UCSD-AML1 (cell line): ENCODE data around the gene CD200.
"Not testable (repeated sequence)": the region's sequence is repeated elsewhere in the genome, so short reads cannot be mapped to it uniquely, and the experiment has no call there.

Source experiments
- DNase-seq: peaks from one replicate; lab custom pipeline; 2025; ENCODE audit not compliant: unreplicated experiment; lab: John Stamatoyannopoulos, UW

Gene CD200

GRCh38 chr3:112384769-112385168 lies 51.8 kb downstream of the CD200 start:
- no peak for DNase-seq

GRCh38 chr3:112388972-112389371 lies 56.0 kb downstream of the CD200 start:
- DNase-seq: no peak

- DNase-seq: no peak
Observed at GRCh38 chr3:112389961-112390360, 57.0 kb downstream of the CD200 start.

GRCh38 chr3:112390783-112391641 lies 58.1 kb downstream of the CD200 start:
- no peak for DNase-seq

- no peak for DNase-seq
Observed at GRCh38 chr3:112391648-112392047, 58.7 kb downstream of the CD200 start.

GRCh38 chr3:112392393-112393359 lies 59.7 kb downstream of the CD200 start:
- DNase-seq: no peak

GRCh38 chr3:112393360-112393728 lies 60.4 kb downstream of the CD200 start:
- no peak for DNase-seq

GRCh38 chr3:112394003-112394640 lies 61.2 kb downstream of the CD200 start:
- DNase-seq: no peak

- no peak for DNase-seq
Observed at GRCh38 chr3:112395181-112395895, 62.4 kb downstream of the CD200 start.

- no peak for DNase-seq
Observed at GRCh38 chr3:112395896-112396290, 62.9 kb downstream of the CD200 start.

GRCh38 chr3:112397556-112397955 lies 64.6 kb downstream of the CD200 start:
- no peak for DNase-seq

GRCh38 chr3:112399064-112399463 lies 66.1 kb downstream of the CD200 start:
- no peak for DNase-seq

- DNase-seq: not testable (repeated sequence)
Observed at GRCh38 chr3:112399554-112399953, 66.6 kb downstream of the CD200 start.

- not testable (repeated sequence) for DNase-seq
Observed at GRCh38 chr3:112400317-112400716, 67.4 kb downstream of the CD200 start.

- DNase-seq: no peak
Observed at GRCh38 chr3:112401617-112402016, 68.7 kb downstream of the CD200 start.

- no peak for DNase-seq
Observed at GRCh38 chr3:112403103-112403502, 70.1 kb downstream of the CD200 start.

GRCh38 chr3:112404924-112405549 lies 72.1 kb downstream of the CD200 start:
- not testable (repeated sequence) for DNase-seq

GRCh38 chr3:112405845-112406244 lies 72.9 kb downstream of the CD200 start:
- DNase-seq: no peak

GRCh38 chr3:112407214-112407887 lies 74.4 kb downstream of the CD200 start:
- DNase-seq: no peak
